K562 (cell line): ENCODE results near the gene ALAS2. TPM values are rescaled to one million over a fixed set of nuclear protein-coding genes. Genes with fewer than 3 reads are reported as not detected.

ENCODE experiments used
- DNMT1 ChIP-seq: fragments of 450-650 bp; IDR thresholded peaks from 2 replicates; pipeline ENCODE4 v1.6.1; 2016; ENCODE audit warnings: antibody characterized with exemption, mild to moderate bottlenecking
- MCM5 ChIP-seq: fragments of 450-650 bp; IDR thresholded peaks from 2 replicates; pipeline ENCODE4 v1.6.1; 2016; ENCODE audit warnings: low read depth
- SRSF1 ChIP-seq: fragments of 200-400 bp; formaldehyde crosslinking; IDR thresholded peaks from 2 replicates; pipeline ENCODE4 v1.6.1; 2017; ENCODE audit warnings: mild to moderate bottlenecking, low read depth, low read length, moderate library complexity
- XRCC3 ChIP-seq: fragments of 450-650 bp; IDR thresholded peaks from 2 replicates; pipeline ENCODE4 v1.6.1; 2017; ENCODE audit warnings: mild to moderate bottlenecking, moderate library complexity
- ZNF75A ChIP-seq: fragments of 450-650 bp; formaldehyde crosslinking; IDR thresholded peaks from 2 replicates; pipeline ENCODE4 v1.4.0; 2020; ENCODE audit warnings: mild to moderate bottlenecking
- polyA plus RNA-seq, 8 experiments: library from polyadenylated mRNA; depleted of rRNA in 4 of 8; stranded (reverse) in 5 of 8; unstranded in 3 of 8; fragments of >200 nt; fragmentation: Nextera tagmentation in 2 of 8; fragmentation: Illumina TruSeq in 1 of 8; extraction: Ambion mirVana in 2 of 8; extraction: Trizol in 1 of 8; gene quantifications; 2 replicates each; pipeline versions ENCODE4 v1.2.1 to v1.2.3, GENCODE V29; 2011 to 2014; ENCODE audit warnings: inconsistent platforms in 1 of 8, missing spikeins in 1 of 8
- total RNA-seq, 7 experiments: library from RNA; depleted of rRNA in 6 of 7; stranded (reverse); fragments of >200 nt in 6 of 7; fragmentation: Illumina TruSeq in 2 of 7; extraction: Trizol in 2 of 7; gene quantifications; 2 replicates each; pipeline versions ENCODE4 v1.2.1 to v1.2.3, GENCODE V29; 2011 to 2021; ENCODE audit warnings: low replicate concordance in 1 of 7
- TF ChIP-seq, protein P1 (sequence below): IDR thresholded peaks from 2 replicates; pipeline ENCODE4 v1.6.1; 2011; ENCODE audit not compliant: insufficient read length; ENCODE audit errors: extremely low read depth
- TF ChIP-seq, protein P2 (sequence below): IDR thresholded peaks from 2 replicates; pipeline ENCODE4 v1.6.1; 2014; ENCODE audit warnings: antibody characterized with exemption
- TF ChIP-seq, protein P3 (sequence below): fragments of 250-450 bp; sonication (Bioruptor Pico); IDR thresholded peaks from 2 replicates; pipeline ENCODE4 v1.4.0; 2020; ENCODE audit warnings: mild to moderate bottlenecking, moderate library complexity
- TF ChIP-seq, protein P4 (sequence below): sonication (generic); formaldehyde crosslinking; IDR thresholded peaks from 2 replicates; pipeline ENCODE4 v1.8.0; 2022; ENCODE audit warnings: missing genetic modification reagents, mild to moderate bottlenecking, borderline replicate concordance
- TF ChIP-seq, protein P5 (sequence below): fragments of 200-400 bp; formaldehyde crosslinking; IDR thresholded peaks from 2 replicates; pipeline ENCODE4 v1.6.1; 2017; ENCODE audit warnings: mild to moderate bottlenecking, low read depth, low read length, moderate library complexity
- TF ChIP-seq, protein P6 (sequence below): sonication (generic); formaldehyde crosslinking; IDR thresholded peaks from 2 replicates; pipeline ENCODE4 v1.8.0; 2023; ENCODE audit warnings: mild to moderate bottlenecking, missing genetic modification reagents

Gene ALAS2
- total and polyA plus RNA-seq, 9 of the 15 experiments (the other 6 are each of a cell fraction or from before 2014, with no cell fraction given) = 14.6 to 101 (median 33.4) TPM

DNA sequence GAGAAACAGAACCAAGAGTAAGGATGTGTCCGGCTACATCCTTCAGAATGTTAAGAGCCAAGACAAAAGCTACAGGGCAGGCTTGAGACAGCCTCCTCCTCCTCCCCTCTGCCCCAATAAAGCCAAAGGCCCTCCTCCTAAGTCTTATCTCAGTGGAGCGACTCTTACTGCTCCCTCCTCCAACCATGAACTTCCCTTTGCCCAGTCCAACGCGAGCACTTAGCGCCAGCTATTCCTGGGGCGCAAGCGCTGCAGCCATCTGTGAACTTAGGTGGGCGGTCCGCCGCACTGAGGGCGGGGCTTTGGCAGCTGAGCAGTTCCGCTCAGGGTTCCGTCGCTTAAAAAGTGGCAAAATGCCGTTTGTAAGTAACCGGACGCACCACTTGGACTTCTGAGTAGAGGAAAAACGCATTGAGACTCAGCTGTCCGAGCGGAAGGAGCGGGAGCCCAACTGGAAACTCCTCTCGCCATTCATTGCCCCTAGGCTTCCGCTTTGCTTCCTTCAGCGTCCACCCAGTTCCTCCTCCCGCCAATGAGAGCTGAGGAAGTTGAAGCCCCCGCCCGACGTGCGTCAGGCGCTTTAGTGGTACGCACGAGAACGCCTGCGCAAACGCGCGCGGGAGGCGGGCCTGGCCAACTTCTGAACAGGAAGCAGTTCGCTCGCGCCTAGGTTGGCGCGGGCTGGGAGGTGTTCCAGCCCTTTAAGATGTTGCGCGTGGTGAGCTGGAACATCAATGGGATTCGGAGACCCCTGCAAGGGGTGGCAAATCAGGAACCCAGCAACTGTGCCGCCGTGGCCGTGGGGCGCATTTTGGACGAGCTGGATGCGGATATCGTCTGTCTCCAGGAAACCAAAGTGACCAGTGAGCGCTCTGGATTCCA lies 30.8 kb downstream of the ALAS2 start, which contains the start of gene APEX2 (continued):
- TF ChIP-seq, protein P1, sequence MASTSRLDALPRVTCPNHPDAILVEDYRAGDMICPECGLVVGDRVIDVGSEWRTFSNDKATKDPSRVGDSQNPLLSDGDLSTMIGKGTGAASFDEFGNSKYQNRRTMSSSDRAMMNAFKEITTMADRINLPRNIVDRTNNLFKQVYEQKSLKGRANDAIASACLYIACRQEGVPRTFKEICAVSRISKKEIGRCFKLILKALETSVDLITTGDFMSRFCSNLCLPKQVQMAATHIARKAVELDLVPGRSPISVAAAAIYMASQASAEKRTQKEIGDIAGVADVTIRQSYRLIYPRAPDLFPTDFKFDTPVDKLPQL = no peak
- TF ChIP-seq, protein P2, sequence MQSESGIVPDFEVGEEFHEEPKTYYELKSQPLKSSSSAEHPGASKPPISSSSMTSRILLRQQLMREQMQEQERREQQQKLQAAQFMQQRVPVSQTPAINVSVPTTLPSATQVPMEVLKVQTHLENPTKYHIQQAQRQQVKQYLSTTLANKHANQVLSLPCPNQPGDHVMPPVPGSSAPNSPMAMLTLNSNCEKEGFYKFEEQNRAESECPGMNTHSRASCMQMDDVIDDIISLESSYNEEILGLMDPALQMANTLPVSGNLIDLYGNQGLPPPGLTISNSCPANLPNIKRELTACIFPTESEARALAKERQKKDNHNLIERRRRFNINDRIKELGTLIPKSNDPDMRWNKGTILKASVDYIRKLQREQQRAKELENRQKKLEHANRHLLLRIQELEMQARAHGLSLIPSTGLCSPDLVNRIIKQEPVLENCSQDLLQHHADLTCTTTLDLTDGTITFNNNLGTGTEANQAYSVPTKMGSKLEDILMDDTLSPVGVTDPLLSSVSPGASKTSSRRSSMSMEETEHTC = no peak
- TF ChIP-seq, protein P3, sequence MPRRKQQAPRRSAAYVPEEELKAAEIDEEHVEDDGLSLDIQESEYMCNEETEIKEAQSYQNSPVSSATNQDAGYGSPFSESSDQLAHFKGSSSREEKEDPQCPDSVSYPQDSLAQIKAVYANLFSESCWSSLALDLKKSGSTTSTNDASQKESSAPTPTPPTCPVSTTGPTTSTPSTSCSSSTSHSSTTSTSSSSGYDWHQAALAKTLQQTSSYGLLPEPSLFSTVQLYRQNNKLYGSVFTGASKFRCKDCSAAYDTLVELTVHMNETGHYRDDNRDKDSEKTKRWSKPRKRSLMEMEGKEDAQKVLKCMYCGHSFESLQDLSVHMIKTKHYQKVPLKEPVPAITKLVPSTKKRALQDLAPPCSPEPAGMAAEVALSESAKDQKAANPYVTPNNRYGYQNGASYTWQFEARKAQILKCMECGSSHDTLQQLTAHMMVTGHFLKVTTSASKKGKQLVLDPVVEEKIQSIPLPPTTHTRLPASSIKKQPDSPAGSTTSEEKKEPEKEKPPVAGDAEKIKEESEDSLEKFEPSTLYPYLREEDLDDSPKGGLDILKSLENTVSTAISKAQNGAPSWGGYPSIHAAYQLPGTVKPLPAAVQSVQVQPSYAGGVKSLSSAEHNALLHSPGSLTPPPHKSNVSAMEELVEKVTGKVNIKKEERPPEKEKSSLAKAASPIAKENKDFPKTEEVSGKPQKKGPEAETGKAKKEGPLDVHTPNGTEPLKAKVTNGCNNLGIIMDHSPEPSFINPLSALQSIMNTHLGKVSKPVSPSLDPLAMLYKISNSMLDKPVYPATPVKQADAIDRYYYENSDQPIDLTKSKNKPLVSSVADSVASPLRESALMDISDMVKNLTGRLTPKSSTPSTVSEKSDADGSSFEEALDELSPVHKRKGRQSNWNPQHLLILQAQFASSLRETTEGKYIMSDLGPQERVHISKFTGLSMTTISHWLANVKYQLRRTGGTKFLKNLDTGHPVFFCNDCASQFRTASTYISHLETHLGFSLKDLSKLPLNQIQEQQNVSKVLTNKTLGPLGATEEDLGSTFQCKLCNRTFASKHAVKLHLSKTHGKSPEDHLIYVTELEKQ = no peak
- TF ChIP-seq, protein P4, sequence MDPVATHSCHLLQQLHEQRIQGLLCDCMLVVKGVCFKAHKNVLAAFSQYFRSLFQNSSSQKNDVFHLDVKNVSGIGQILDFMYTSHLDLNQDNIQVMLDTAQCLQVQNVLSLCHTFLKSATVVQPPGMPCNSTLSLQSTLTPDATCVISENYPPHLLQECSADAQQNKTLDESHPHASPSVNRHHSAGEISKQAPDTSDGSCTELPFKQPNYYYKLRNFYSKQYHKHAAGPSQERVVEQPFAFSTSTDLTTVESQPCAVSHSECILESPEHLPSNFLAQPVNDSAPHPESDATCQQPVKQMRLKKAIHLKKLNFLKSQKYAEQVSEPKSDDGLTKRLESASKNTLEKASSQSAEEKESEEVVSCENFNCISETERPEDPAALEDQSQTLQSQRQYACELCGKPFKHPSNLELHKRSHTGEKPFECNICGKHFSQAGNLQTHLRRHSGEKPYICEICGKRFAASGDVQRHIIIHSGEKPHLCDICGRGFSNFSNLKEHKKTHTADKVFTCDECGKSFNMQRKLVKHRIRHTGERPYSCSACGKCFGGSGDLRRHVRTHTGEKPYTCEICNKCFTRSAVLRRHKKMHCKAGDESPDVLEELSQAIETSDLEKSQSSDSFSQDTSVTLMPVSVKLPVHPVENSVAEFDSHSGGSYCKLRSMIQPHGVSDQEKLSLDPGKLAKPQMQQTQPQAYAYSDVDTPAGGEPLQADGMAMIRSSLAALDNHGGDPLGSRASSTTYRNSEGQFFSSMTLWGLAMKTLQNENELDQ (CRISPR knock-in tag) = no peak
- no peak for TF ChIP-seq XRCC3
- no peak for TF ChIP-seq MCM5
- TF ChIP-seq DNMT1 = no peak
- no peak for TF ChIP-seq ZNF75A (CRISPR knock-in tag)
- TF ChIP-seq, protein P5, sequence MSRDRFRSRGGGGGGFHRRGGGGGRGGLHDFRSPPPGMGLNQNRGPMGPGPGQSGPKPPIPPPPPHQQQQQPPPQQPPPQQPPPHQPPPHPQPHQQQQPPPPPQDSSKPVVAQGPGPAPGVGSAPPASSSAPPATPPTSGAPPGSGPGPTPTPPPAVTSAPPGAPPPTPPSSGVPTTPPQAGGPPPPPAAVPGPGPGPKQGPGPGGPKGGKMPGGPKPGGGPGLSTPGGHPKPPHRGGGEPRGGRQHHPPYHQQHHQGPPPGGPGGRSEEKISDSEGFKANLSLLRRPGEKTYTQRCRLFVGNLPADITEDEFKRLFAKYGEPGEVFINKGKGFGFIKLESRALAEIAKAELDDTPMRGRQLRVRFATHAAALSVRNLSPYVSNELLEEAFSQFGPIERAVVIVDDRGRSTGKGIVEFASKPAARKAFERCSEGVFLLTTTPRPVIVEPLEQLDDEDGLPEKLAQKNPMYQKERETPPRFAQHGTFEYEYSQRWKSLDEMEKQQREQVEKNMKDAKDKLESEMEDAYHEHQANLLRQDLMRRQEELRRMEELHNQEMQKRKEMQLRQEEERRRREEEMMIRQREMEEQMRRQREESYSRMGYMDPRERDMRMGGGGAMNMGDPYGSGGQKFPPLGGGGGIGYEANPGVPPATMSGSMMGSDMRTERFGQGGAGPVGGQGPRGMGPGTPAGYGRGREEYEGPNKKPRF = no peak
- no peak for TF ChIP-seq SRSF1
- TF ChIP-seq, protein P6, sequence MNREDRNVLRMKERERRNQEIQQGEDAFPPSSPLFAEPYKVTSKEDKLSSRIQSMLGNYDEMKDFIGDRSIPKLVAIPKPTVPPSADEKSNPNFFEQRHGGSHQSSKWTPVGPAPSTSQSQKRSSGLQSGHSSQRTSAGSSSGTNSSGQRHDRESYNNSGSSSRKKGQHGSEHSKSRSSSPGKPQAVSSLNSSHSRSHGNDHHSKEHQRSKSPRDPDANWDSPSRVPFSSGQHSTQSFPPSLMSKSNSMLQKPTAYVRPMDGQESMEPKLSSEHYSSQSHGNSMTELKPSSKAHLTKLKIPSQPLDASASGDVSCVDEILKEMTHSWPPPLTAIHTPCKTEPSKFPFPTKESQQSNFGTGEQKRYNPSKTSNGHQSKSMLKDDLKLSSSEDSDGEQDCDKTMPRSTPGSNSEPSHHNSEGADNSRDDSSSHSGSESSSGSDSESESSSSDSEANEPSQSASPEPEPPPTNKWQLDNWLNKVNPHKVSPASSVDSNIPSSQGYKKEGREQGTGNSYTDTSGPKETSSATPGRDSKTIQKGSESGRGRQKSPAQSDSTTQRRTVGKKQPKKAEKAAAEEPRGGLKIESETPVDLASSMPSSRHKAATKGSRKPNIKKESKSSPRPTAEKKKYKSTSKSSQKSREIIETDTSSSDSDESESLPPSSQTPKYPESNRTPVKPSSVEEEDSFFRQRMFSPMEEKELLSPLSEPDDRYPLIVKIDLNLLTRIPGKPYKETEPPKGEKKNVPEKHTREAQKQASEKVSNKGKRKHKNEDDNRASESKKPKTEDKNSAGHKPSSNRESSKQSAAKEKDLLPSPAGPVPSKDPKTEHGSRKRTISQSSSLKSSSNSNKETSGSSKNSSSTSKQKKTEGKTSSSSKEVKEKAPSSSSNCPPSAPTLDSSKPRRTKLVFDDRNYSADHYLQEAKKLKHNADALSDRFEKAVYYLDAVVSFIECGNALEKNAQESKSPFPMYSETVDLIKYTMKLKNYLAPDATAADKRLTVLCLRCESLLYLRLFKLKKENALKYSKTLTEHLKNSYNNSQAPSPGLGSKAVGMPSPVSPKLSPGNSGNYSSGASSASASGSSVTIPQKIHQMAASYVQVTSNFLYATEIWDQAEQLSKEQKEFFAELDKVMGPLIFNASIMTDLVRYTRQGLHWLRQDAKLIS (CRISPR knock-in tag) = no peak
